NCI-H2029 (cell line): ENCODE results near the gene C11orf24.

Experiments
- DNase-seq: peaks from one replicate; lab custom pipeline; 2025; lab: John Stamatoyannopoulos, UW

C11orf24 gene

DNA sequence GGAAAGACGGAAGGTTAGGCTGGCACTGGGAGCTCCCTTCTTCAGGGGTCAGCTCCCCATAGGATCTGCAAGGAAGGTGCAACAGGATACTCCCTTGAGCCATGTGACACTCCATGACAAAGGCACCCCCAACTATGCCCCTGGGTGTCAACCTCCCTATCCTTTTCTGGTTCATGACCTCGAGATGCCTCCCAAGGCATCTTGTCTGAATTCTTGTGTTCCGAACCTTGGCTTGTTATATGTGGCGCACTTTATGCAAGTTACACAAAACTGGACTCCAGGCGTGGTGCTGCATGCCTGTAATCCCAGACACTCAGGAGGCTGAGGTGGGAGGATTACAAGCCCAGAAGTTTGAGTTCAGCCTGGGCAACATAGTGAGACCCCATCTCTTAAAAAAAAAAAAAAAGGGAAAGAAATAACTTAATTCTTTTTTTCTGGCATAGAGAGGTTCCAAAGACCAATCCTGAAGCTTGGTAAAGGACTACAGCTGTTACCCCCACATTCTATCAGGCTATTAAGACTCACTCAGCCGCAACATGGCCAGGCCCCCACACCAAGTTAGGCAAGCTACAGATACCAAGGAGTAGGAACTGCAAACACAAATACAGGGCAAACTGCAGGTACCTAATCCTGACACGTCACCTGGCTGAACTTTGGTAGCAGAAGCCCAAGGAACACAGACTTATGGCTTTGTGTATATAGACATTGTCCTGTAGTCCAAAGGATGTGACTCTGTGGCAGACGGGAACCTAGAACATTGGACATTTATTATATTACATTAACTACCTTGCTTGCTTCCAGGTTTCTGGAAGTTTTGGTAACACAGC is 1.4 kb downstream of the C11orf24 start:
- DNase-seq = no peak

- no peak for DNase-seq
These were observed 2.2 kb downstream of the C11orf24 start for GRCh38 chr11:68269414-68270081.

DNA sequence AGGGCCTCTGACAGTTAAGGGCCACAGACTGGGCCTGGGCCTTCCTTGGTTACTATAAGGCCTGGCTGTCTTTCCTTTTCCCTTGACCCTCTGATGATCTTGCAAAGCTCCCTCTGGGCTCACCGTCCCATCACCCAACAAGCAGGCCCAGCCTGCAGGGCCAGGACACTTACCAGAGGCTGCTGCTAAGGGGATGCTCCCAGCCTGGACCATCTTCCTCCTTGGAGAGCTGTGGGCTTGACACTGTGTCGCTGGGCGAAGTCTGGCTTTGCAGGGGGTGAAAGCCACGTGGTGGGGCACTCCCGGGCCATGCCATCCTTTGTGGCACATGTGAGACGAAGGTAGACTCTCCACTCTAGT is 3.9 kb downstream of the C11orf24 start:
- no peak for DNase-seq

DNA sequence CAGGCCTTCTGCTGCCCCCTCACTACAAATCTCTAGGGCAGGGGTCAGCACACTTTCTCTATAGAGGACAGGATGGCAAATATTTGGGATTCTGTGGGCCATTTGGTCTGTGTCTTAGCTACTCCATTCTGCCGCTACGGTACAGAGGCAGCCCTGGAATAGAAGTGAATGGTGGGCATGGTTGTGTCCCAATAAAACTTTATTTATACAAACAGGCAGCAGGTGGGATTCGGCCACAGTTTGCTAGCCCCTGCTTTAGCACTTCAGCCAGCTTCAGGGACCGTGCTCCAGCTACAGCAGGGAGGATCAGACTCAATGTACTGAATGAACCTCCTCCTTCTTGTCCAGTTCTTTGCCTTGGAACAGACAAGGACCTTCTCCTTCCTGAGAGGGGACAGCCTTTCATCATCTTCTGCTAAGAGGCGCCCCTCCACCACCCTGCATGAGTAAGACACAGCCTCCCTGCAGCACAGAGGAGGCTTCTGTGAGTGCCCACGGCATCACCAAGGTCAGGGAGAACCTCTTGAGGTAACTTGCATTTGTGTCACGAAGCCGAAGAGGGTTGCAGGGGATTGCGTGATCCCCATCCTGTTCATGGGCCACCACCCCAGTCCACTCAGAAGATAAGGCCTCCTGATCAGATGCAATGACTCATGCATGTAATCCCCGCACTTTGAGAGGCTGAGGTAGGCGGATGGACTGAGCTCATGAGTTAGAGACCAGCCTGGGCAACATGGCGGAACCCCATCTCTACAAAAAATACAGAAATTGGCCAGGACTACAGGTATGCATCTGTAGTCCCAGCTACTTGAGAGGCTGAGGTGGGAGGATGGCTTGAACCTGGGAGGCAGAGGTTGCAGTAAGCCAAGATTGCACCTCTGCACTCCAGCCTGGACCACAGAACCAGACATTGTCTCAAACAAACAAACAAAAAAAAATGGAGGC is 4.6 kb downstream of the C11orf24 start:
- DNase-seq = no peak

DNA sequence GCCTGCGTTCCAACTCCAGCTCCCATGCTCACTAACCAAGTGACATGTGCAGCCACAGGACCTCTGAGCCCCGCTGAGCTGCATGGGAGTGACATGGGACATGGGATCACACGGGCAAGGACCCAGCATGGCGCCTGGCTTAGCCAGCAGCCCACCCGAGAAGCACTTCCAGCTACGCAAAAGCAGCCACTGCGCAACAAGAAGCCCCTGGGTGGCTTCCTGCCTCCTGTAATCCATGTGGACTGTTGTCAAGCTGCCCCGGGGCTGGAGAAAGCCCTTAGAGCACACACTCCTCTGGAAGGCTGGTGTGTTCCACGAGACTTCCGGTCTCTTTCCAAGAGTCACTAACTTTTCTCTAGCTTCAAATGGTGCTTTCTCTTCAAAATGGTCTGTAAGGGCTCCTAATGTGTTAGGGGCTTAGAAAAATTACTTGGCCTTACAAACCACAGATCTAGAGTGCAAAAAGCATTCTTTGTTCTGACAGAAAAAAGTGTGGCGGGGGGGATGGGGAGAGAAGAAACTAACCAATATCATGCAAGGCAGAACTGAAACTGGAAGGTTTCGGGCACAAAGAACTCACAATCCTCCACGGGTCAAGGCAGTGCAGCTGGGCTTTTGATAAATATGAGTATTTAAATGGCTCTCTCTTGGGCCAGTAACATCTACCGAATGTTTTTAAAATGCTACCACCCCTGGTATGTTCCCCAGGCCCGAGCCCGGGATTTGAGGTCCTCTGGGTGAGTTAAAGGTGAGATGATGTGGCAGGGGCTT is 5.5 kb downstream of the C11orf24 start:
- no peak for DNase-seq

DNA sequence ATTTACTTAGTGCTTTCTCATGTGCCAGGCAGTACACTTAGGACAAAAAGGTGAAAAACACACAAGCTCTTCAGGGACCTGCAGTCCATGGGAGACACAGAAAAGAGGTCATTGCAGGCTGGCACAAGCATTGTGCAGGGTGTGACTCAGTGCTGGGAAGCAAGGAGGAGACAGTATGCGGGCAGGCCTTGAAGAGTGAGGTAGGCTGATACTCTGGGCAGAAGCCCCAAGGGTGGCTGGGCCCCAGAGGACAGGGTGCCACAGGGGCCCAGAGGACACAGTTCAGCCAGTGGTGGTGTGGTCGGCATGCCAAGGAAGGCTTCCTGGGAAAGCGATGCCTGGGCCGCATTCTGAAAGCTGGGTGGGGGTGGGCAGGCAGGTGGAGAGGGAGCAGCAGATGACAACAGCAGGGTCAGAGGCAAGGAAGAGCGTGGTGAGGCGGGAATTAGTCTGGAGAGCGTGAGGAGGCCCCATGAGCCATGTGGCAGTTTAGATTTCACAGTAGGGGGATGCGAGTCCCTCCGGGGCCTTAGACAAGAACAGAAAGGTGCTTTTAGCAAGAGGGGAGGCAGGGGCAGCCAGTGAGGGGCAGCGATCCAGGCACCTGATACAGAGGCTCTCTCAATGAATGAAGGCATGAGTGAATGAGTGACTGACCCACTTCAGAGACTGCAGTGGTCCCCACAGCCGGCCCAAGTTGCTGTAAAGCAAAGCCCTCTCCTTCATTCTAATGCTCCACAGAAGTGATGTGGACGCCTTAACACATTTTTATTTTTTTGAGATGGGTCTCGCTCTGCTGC is 6.8 kb downstream of the C11orf24 start:
- no peak for DNase-seq

- DNase-seq = no peak
These were observed 7.5 kb downstream of the C11orf24 start for GRCh38 chr11:68264244-68264643.

DNA sequence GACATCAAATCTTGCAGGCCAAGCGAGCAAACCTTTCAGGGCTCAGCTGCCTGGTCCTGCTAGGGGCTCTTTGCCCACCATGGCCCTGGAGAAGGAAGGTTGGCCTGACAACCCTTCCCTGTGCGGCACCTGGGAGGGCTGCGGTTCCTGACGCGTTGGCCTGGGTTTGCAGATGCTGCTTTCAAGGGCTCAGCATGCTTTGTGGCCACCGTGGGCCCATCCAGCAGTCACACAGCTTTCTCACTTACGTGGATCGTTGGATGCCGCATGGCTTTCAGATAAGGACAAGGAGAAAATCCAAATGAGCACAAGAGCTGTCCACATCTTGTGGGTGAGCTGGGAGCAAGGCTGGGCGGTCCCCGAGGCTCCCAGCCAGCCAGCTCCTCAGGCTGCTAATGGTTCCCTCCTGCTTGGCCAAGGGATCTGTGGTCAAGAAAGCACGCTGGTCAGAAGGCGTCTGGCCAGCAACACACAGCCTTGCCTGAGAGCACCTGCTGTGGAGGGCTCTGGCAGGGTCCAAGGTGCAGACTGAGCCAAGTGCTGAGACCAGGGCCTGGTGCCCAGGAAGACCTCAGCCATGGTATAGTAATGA is 8.2 kb downstream of the C11orf24 start:
- no peak for DNase-seq

- no peak for DNase-seq
These were observed 9.3 kb downstream of the C11orf24 start for GRCh38 chr11:68262544-68262827.

DNA sequence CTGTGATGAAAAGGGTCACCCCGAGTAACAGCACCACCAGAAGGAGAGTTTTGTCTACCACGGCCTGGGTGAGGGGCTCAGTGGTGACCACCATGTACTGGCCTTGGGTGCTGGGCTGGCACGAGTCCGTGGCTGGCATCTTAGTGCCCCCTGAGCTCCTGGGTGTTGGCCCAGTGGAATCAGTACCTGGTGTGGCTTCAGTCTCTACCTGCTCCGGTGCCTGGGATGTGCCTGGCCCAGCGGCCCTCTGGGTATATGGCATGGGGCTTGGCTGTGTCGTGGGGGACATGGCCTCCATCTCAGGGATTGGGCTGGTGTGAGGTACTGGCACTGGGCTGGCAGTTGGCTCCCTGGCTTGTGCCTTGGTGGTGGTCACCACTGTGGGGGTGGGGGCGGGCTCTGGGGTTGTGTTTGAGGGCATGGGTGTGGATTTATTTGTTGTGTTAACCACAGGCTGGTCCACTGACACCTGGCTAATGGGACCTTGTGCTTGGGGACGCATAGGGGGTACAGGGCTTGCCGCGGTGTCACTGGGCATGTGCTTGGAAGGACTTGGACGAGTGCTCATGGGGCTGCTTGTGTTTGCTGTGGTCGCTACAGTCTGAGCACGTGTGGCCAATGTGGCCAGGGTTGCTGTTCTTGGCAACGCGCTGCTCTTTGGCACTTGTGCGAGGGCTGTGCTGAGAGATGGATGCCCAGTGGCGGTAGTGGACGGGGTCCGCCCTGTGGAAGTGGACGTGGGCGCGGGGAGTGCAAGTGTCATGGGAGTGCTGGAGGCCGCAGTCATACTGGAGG is 9.8 kb downstream of the C11orf24 start:
- no peak for DNase-seq

GRCh38 chr11:68261006-68261405 is 10.8 kb downstream of the C11orf24 start:
- DNase-seq = no peak

GRCh38 chr11:68260484-68260883 is 11.3 kb downstream of the C11orf24 start:
- no peak for DNase-seq

DNA sequence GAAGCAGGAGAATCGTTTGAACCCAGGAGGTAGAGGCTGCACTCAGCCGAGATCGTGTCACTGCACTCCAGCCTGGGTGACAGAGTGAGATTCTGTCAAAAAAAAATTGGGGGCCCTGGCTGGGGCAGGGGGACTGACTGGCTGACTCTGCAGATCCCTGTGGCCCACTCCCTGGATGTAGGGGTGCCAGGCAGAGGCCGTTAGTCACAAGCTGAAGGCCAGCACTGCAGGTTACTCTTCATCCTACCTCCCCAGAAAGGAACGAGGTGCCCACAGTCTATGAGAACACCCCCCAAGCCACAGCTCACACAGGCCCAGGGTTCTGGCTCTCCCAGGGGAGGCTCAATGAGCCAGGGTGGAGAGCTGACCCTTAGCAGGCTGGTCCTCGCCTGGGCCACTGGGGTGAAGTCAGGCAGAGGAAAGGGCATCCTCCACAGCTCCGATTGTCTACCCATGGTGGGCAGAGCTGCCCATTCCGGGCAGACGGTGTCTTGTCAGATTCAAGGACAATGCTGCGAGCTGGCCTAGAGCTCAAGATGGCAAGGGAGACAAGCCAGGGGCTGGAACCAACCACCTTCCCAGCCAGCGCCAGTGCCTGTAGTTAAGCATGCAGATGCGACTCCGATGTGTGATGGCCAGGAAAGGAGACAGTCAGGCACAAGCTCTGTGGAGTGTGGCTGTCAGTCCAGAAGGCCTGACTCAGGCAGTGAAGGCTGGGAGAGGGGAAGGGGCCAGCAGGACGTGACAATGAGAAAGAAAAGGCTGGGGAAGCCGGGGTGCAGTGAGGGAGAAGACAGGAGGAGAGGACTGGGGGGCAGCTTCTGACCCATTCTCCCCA is 12.4 kb downstream of the C11orf24 start:
- DNase-seq = no peak

- DNase-seq = no peak
These were observed 13.4 kb downstream of the C11orf24 start for GRCh38 chr11:68258363-68258765.

- peak; percentile 95 for DNase-seq
These were observed 14.1 kb downstream of the C11orf24 start for GRCh38 chr11:68257477-68258362.

- DNase-seq = no peak
These were observed 15.4 kb downstream of the C11orf24 start for GRCh38 chr11:68256331-68256741.

DNA sequence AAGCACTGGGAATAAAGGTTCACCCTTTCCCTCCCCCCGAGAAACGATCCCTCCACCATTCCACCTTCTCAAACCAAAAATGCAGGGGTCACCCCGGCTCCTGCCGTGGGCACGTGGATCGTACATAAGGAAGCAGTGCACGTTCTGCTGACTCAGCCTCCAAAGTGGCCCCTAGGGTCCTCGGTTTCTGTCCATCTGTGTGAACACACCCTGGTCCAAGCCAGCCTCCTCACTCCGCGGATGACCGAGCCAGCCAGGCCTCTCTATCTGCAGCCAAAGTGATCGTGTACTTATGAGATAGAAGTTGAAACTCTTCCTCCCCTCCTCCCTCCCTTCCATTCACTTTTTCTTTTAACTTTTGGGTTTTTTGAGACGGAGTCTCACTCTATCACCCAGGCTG is 16.2 kb downstream of the C11orf24 start:
- DNase-seq = no peak

DNA sequence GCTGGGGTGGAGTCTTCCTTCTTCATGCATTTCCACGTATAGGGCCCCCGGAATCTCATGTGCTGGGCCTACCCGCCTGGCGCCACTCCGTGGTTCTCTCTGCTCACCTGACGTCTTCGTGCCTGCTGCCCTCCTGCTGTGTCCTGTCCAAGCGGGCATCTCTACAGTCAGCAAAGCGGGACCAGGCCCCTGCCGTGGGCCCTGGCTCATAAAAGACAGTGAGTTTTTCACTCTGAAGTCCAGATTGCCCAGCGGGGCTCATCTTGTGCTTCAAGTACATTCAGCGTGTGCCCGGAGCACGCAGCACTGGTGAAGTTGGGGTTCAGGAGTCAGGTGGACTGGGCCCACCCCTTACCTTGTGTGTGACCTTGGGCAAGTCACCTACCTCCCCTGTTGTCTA is 17.4 kb downstream of the C11orf24 start:
- no peak for DNase-seq
